ENCODE data around the gene FAM222B. TPM values are rescaled to one million over a fixed set of nuclear protein-coding genes. Genes with fewer than 3 reads are reported as not detected.

FAM222B gene
- total and polyA plus RNA-seq, 9 of the 15 experiments (the other 6 are each of a cell fraction or from before 2014, with no cell fraction given): 4.0 to 34.6 (median 7.5) TPM

- H3K9me1 ChIP-seq (ENCODE audit: control insufficient read depth, insufficient read depth, low read length): no peaks in the 10 kb centered on the region
- FAIRE-seq: no peak
- in situ Hi-C loops (cut with MboI) (no loop called here), intact Hi-C loops (cut with micrococcal nuclease) (no loop called here)
- H3K27ac ChIP-seq (ENCODE audit: extremely low read depth, low read depth, low read length): no peak overlapping the region
- H3K9ac ChIP-seq (ENCODE audit: insufficient read depth in 1 of 2, low read depth in 2 of 2, low read length in 2 of 2): peak overlapping the region in 1 of 2 experiments; percentile 31; a peak in 1 of 4 replicates
- DNase-seq (ENCODE audit: extremely low read depth in 1 of 4, low spot score in 3 of 4): no peak
- ChIA-PET CTCF (ENCODE audit: low intra/inter-chr PET ratio) (interaction anchor here (6.8 kb wide), 1 partner anchor 21 kb away, joined by 117 read pairs; the partner anchor contains the start of genes NEK8 and TLCD1), POLR2A (interaction anchor here (0.6 to 17.4 kb wide), 10 partner anchors 13 to 198 kb away, joined by 3 to 367 read pairs (median 4); partner anchors contain the start of genes NEK8, RPL23A and TLCD1)
- 94% methylated on average over 18 of the region's 18 CpGs for WGBS (ENCODE audit: insufficient coverage, low coverage, missing lambda C conversion rate)
- no peak overlapping the region for H3K4me2 ChIP-seq (ENCODE audit: insufficient read depth, low read length)
- peaks cover 67% of the 10 kb centered on the region for H3K79me2 ChIP-seq (ENCODE audit: control insufficient read depth, insufficient read depth, low read length)
- peaks cover 22 to 56% of the 10 kb centered on the region in 2 experiments for H3K4me1 ChIP-seq (replicated peaks in 1 of 2; ENCODE audit: control insufficient read depth in 2 of 2, insufficient read depth in 2 of 2, low read length in 2 of 2)
- H3K9me3 ChIP-seq (replicated peaks; ENCODE audit: control insufficient read depth, insufficient read depth, low read depth, low read length): no peaks in the 10 kb centered on the region
- no peaks in the 10 kb centered on the region for H3K27me3 ChIP-seq (ENCODE audit: control insufficient read depth in 2 of 2, insufficient read depth in 2 of 2, low read length in 2 of 2)
- peaks cover 27% of the 10 kb centered on the region for H4K20me1 ChIP-seq (replicated peaks; ENCODE audit: control insufficient read depth, insufficient read depth, low read length)
- ATAC-seq: no peak
- peaks cover 75% of the 10 kb centered on the region for H3K36me3 ChIP-seq (ENCODE audit: control insufficient read depth, insufficient read depth, low read length)
- no peak overlapping the region for H3K4me3 ChIP-seq
- no TSS peak for BruUV-seq (replicated peaks)
- H2AFZ ChIP-seq (ENCODE audit: low read depth, low read length): no peak overlapping the region
- TF ChIP-seq ZNF511 (CRISPR knock-in tag; IDR thresholded peaks at IDR 0.05): no peak
- TF ChIP-seq SIN3A (IDR thresholded peaks at IDR 0.05; ENCODE audit: borderline replicate concordance in 2 of 2, control insufficient read depth in 1 of 2, low read depth in 2 of 2, low read length in 2 of 2): no peak
- TF ChIP-seq ZNF551 (CRISPR knock-in tag; IDR thresholded peaks at IDR 0.05): no peak
- TF ChIP-seq ZEB2 (IDR thresholded peaks at IDR 0.05): no peak
- no peak for TF ChIP-seq YY1 (IDR thresholded peaks at IDR 0.05; ENCODE audit: borderline replicate concordance in 1 of 3, control insufficient read depth in 1 of 3, extremely low read depth in 1 of 3, insufficient read depth in 3 of 3, insufficient read length in 1 of 3, insufficient replicate concordance in 2 of 3, low read depth in 1 of 3, low read length in 2 of 3)
- no peak for TF ChIP-seq PHB (CRISPR knock-in tag; IDR thresholded peaks at IDR 0.05)
- peak; percentile 52; the same call in 1 of the 2 replicates for TF ChIP-seq RBFOX2 (IDR thresholded peaks at IDR 0.05; ENCODE audit: low read depth, low read length)
- no peak for TF ChIP-seq ZNF232 (CRISPR knock-in tag; IDR thresholded peaks at IDR 0.05)
- TF ChIP-seq NFRKB (IDR thresholded peaks at IDR 0.05; ENCODE audit: low read depth): no peak
- TF ChIP-seq ZNF384 (IDR thresholded peaks at IDR 0.05; ENCODE audit: low read depth, low read length): no peak
- TF ChIP-seq KLF10 (CRISPR knock-in tag; IDR thresholded peaks at IDR 0.05): no peak
- TF ChIP-seq EHMT2 (IDR thresholded peaks at IDR 0.05): no peak
- TF ChIP-seq RUNX1 (IDR thresholded peaks at IDR 0.05; ENCODE audit: low read depth): no peak
- TF ChIP-seq POLR2G (IDR thresholded peaks at IDR 0.05; ENCODE audit: low read depth, low read length): peak; percentile 60
- TF ChIP-seq FIP1L1 (IDR thresholded peaks at IDR 0.05; ENCODE audit: low read depth, low read length, poor library complexity, severe bottlenecking): no peak
- TF ChIP-seq ELF4 (CRISPR knock-in tag; IDR thresholded peaks at IDR 0.05): no peak
- no peak for TF ChIP-seq FOXA1 (IDR thresholded peaks at IDR 0.05; ENCODE audit: borderline replicate concordance)
- TF ChIP-seq MED1 (CRISPR knock-in tag; IDR thresholded peaks at IDR 0.05; ENCODE audit: borderline replicate concordance): no peak
- TF ChIP-seq MYBL2 (IDR thresholded peaks at IDR 0.05; ENCODE audit: low read depth): no peak
- no peak for TF ChIP-seq MYBL2 (CRISPR knock-in tag; IDR thresholded peaks at IDR 0.05; ENCODE audit: borderline replicate concordance)
- no peak for TF ChIP-seq MEIS2 (IDR thresholded peaks at IDR 0.05; ENCODE audit: partially characterized antibody)
- no peak for TF ChIP-seq CC2D1A (IDR thresholded peaks at IDR 0.05)
- 0 out of 2 replicates have a peak, but pooled peaks have one; percentile 30 for TF ChIP-seq FOXK1 (CRISPR knock-in tag; IDR thresholded peaks at IDR 0.05; ENCODE audit: borderline replicate concordance)
- no peak for TF ChIP-seq HLTF (IDR thresholded peaks at IDR 0.05)
Observed at GRCh38 chr17:28747801-28748750, 94.5 kb downstream of the FAM222B start.

All from K562 (cell line).